HG03108 (cell line): ENCODE measurements around the gene JARID2.
"Not testable (repeated sequence)": the region's sequence is repeated elsewhere in the genome, so short reads cannot be mapped to it uniquely, and the experiment has no call there.

Experiments used
- ATAC-seq: cut with Tn5 transposase; IDR thresholded peaks from one replicate; pipeline ENCODE4 v1.9.1; 2021; ENCODE audit warnings: moderate library complexity; ENCODE audit not compliant: unreplicated experiment

JARID2 gene

GRCh38 chr6:15305909-15306308 is 60.0 kb downstream of the JARID2 start:
- peak; percentile 25 for ATAC-seq

GRCh38 chr6:15308435-15309213 is 62.8 kb downstream of the JARID2 start:
- ATAC-seq, result no peak

GRCh38 chr6:15309611-15310283 is 63.9 kb downstream of the JARID2 start:
- no peak for ATAC-seq

GRCh38 chr6:15310680-15311079 is 64.8 kb downstream of the JARID2 start:
- ATAC-seq, result no peak

- peak; percentile 38 for ATAC-seq
Observed at GRCh38 chr6:15312500-15312899, 66.6 kb downstream of the JARID2 start.

GRCh38 chr6:15313367-15313766 is 67.5 kb downstream of the JARID2 start:
- ATAC-seq, result no peak

- ATAC-seq, result no peak
Observed at GRCh38 chr6:15316754-15317153, 70.9 kb downstream of the JARID2 start.

- ATAC-seq, result no peak
Observed at GRCh38 chr6:15317251-15317650, 71.4 kb downstream of the JARID2 start.

GRCh38 chr6:15317934-15318902 is 72.3 kb downstream of the JARID2 start:
- ATAC-seq, result no peak

GRCh38 chr6:15319677-15320076 is 73.8 kb downstream of the JARID2 start:
- no peak for ATAC-seq

- no peak for ATAC-seq
Observed at GRCh38 chr6:15320693-15321092, 74.8 kb downstream of the JARID2 start.

- ATAC-seq, result no peak
Observed at GRCh38 chr6:15322184-15322583, 76.3 kb downstream of the JARID2 start.

- no peak for ATAC-seq
Observed at GRCh38 chr6:15322781-15323536, 77.1 kb downstream of the JARID2 start.

- not testable (repeated sequence) for ATAC-seq
Observed at GRCh38 chr6:15323611-15324010, 77.7 kb downstream of the JARID2 start.

GRCh38 chr6:15324427-15324985 is 78.6 kb downstream of the JARID2 start:
- ATAC-seq, result no peak

GRCh38 chr6:15325540-15325955 is 79.7 kb downstream of the JARID2 start:
- ATAC-seq, result no peak

GRCh38 chr6:15326067-15326614 is 80.3 kb downstream of the JARID2 start:
- ATAC-seq, result no peak

GRCh38 chr6:15327271-15327670 is 81.4 kb downstream of the JARID2 start:
- ATAC-seq, result no peak

- no peak for ATAC-seq
Observed at GRCh38 chr6:15329197-15329671, 83.4 kb downstream of the JARID2 start.
